GM06990 (cell line): ENCODE results near the gene GDPD4.

Experiments used
- DNase-seq: peaks from one replicate; pipeline ENCODE4 v3.0.0-alpha.2; 2011; ENCODE audit not compliant: insufficient read length; ENCODE audit errors: extremely low read depth
- H3K27me3 ChIP-seq: replicated peaks from 2 replicates; pipeline ENCODE4 v1.6.0; 2011; ENCODE audit warnings: low read length; ENCODE audit not compliant: control insufficient read depth, insufficient read depth
- H3K36me3 ChIP-seq: 2 replicates; pipeline ENCODE4 v1.5.1; 2011; ENCODE audit warnings: low read length; ENCODE audit not compliant: control insufficient read depth, insufficient read depth
- H3K4me3 ChIP-seq: replicated peaks from 2 replicates; pipeline ENCODE4 v1.5.1; 2011; ENCODE audit warnings: low read depth, mild to moderate bottlenecking, control low read depth, low read length
- CTCF ChIP-seq: IDR thresholded peaks from 2 replicates; pipeline ENCODE4 v1.5.1; 2011; ENCODE audit warnings: low read length, control low read depth, mild to moderate bottlenecking, inconsistent platforms; ENCODE audit not compliant: insufficient read depth, poor library complexity, severe bottlenecking

The GDPD4 gene

GRCh38 chr11:77193167-77193566 lies 108.3 kb downstream of the GDPD4 start:
- Histone ChIP-seq H3K36me3 (no peaks in the 10 kb centered on the region), H3K27me3 (no peaks in the 10 kb centered on the region), H3K4me3 (no peak overlapping the region)
- no peak for DNase-seq
- no peak for TF ChIP-seq CTCF

- Histone ChIP-seq H3K27me3 (no peaks in the 10 kb centered on the region), H3K36me3 (no peaks in the 10 kb centered on the region), H3K4me3 (no peak overlapping the region)
- peak; percentile 79 for TF ChIP-seq CTCF
- DNase-seq = peak; percentile 44
These were observed 109.5 kb downstream of the GDPD4 start for GRCh38 chr11:77191823-77192495.

GRCh38 chr11:77191429-77191822 lies 110.1 kb downstream of the GDPD4 start:
- H3K4me3 ChIP-seq = no peak overlapping the region
- no peaks in the 10 kb centered on the region for H3K27me3 ChIP-seq
- no peak for TF ChIP-seq CTCF
- no peaks in the 10 kb centered on the region for H3K36me3 ChIP-seq
- no peak for DNase-seq

- no peak for DNase-seq
These were observed 111.0 kb downstream of the GDPD4 start for GRCh38 chr11:77190331-77191075.

GRCh38 chr11:77189588-77190210 lies 111.8 kb downstream of the GDPD4 start:
- no peak for TF ChIP-seq CTCF

More at GRCh38 chr11:77190331-77191075, 111.0 kb downstream of the GDPD4 start:
- TF ChIP-seq CTCF = no peak
- H3K36me3 ChIP-seq = no peaks in the 10 kb centered on the region
- no peak overlapping the region for H3K4me3 ChIP-seq
- no peaks in the 10 kb centered on the region for H3K27me3 ChIP-seq

More at GRCh38 chr11:77189588-77190210, 111.8 kb downstream of the GDPD4 start:
- no peaks in the 10 kb centered on the region for H3K36me3 ChIP-seq
- H3K27me3 ChIP-seq = no peaks in the 10 kb centered on the region
- no peak for DNase-seq
- no peak overlapping the region for H3K4me3 ChIP-seq
